HG02798 (cell line): ENCODE results near the gene PCDHGA4.
"Not testable (repeated sequence)": the region's sequence is repeated elsewhere in the genome, so short reads cannot be mapped to it uniquely, and the experiment has no call there.

Experiments
- ATAC-seq: cut with Tn5 transposase; IDR thresholded peaks from one replicate; pipeline ENCODE4 v1.9.1; 2021; ENCODE audit warnings: mild to moderate bottlenecking; ENCODE audit not compliant: unreplicated experiment, poor library complexity

Gene PCDHGA4

GRCh38 chr5:141354900-141355469, at the start of gene PCDHGA4:
Gene PCDHGA4 (plus strand): TSS chr5:141355021. CDS start chr5:141355108, 87 bp downstream.
- ATAC-seq = no peak

GRCh38 chr5:141306630-141307029, 48.2 kb upstream of the PCDHGA4 start:
- no peak for ATAC-seq

- no peak for ATAC-seq
Measured at GRCh38 chr5:141313711-141314110, 41.1 kb upstream of the PCDHGA4 start.

DNA sequence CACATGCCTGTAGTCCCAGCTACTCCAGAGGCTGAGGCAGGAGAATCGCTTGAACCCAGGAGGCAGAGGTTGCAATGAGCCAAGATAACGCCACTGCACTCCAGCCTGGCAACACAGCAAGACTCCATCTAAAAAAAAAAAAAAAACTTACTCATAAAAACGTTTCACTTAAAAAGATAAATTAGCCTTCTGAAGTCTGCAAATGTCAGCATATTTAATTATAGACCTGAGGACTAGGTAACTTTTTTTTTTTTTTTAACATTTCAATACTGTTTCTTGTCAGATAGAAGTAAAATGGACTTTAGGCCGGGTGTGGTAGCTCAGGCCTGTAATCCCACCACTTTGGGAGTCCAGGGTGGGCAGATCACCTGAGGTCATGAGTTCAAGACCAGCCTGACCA, 37.9 kb upstream of the PCDHGA4 start:
- not testable (repeated sequence) for ATAC-seq

DNA sequence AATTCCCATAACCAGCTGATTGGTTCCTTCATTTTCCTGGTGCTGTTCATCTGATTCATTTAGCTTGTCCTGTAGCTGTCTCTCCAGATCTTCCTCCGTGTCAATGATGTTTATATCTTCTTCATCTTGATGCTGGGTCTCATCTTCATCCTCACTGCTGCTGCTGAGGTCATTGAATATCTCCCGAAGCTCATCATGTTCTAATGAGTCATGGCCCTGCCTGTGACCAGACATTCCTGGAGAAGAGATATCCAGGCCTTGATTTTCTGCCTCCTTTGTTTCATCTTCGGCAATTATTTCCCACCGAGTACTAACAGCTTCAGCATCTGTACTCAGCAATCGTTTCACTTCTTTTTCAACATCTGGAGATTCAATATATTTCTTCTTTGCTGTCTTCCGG, 35.6 kb upstream of the PCDHGA4 start:
- no peak for ATAC-seq

- no peak for ATAC-seq
Measured at GRCh38 chr5:141319699-141320098, 35.1 kb upstream of the PCDHGA4 start.

GRCh38 chr5:141320225-141321169, 34.3 kb upstream of the PCDHGA4 start, which contains the start of gene TAF7:
Gene TAF7 (minus strand): TSS chr5:141320784. CDS start chr5:141320044, 740 bp downstream.
- ATAC-seq = peak; percentile 97

DNA sequence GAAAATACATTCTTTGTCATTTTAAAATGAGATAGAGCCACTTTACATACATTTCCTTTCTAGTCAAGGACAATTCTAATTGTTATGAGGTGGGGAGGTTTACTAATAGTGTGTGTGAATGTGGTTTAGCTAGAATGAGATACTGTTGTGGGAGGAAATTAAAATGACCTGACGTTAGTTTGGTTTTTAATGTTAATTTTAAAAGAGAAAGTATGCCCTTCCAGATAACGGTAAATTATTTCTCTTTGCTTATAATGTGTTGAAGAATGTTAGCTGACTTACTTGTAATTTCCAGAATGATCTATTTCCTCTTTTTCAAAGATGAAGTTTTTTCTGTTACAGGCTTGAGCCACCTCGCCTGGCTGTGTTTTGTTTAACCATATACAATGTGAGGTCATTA, 32.6 kb upstream of the PCDHGA4 start:
- ATAC-seq = no peak

GRCh38 chr5:141326088-141326854, 28.6 kb upstream of the PCDHGA4 start:
- ATAC-seq = peak; percentile 91

DNA sequence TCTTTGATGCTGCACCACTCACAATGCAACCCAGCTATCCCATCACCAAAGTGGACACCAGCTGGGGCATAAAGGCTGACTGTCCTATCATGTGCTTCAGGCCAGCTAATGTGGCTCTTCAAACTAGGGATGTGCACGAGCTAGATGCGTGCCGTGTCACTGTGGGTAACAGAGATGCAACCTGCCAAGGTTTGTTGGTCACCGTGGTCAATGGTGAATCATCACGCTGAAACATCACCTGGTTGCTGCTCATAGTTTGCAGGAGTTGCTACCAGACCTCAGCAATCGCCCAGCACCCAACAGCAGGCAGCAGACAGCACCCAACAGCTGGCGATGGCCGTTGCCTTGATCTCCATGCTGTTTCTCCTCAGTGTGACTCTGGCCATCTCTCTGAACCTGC, 26.6 kb upstream of the PCDHGA4 start:
- no peak for ATAC-seq

DNA sequence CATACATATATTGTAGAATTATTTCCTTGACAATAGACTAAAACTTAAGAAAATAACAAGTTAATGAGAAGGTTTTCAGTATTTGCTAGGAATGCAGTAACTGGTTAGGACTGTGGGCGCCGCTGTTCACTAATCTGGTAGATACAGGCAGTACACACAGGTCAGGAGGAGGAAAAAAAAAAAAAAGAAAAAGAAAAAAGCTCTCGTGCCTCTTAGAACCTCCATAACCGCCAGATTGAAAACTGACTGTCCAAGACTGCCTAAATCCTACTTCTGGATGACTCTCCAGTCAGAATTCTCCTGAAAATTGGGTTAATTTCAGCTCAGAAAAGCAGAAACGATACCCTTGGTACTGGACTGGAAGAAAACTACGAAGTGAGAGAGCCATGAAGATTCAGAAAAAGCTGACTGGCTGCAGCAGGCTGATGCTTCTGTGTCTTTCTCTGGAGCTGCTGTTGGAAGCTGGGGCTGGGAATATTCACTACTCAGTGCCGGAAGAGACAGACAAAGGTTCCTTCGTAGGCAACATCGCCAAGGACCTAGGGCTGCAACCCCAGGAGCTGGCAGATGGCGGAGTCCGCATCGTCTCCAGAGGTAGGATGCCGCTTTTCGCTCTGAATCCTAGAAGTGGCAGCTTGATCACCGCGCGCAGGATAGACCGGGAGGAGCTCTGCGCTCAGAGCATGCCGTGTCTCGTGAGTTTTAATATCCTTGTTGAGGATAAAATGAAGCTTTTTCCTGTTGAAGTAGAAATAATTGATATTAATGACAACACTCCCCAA, 24.3 kb upstream of the PCDHGA4 start, which contains the start of gene PCDHGA1:
Gene PCDHGA1 (plus strand): TSS at position 216 of the 782 bp plus-strand sequence.
- peak; percentile 61 for ATAC-seq

DNA sequence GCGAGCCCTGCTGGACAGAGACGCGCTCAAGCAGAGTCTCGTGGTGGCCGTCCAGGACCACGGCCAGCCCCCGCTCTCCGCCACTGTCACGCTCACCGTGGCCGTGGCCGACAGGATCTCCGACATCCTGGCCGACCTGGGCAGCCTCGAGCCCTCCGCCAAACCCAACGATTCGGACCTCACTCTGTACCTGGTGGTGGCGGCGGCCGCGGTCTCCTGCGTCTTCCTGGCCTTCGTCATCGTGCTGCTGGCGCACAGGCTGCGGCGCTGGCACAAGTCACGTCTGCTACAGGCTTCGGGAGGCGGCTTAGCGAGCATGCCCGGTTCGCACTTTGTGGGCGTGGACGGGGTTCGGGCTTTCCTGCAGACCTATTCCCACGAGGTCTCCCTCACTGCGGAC, 22.2 kb upstream of the PCDHGA4 start:
- not testable (repeated sequence) for ATAC-seq

GRCh38 chr5:141338538-141339306, 16.1 kb upstream of the PCDHGA4 start, which contains the start of gene PCDHGA2:
Gene PCDHGA2 (plus strand): TSS chr5:141338760.
- ATAC-seq = no peak

DNA sequence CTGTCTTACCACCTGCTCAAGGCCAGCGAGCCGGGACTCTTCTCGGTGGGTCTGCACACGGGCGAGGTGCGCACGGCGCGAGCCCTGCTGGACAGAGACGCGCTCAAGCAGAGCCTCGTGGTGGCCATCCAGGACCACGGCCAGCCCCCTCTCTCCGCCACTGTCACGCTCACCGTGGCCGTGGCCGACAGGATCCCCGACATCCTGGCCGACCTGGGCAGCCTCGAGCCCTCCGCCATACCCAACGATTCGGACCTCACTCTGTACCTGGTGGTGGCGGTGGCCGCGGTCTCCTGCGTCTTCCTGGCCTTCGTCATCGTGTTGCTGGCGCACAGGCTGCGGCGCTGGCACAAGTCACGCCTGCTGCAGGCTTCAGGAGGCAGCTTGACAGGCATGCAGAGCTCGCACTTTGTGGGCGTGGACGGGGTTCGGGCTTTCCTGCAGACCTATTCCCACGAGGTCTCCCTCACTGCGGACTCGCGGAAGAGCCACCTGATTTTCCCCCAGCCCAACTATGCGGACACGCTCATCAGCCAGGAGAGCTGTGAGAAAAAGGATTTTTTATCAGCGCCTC, 14.0 kb upstream of the PCDHGA4 start:
- not testable (repeated sequence) for ATAC-seq

DNA sequence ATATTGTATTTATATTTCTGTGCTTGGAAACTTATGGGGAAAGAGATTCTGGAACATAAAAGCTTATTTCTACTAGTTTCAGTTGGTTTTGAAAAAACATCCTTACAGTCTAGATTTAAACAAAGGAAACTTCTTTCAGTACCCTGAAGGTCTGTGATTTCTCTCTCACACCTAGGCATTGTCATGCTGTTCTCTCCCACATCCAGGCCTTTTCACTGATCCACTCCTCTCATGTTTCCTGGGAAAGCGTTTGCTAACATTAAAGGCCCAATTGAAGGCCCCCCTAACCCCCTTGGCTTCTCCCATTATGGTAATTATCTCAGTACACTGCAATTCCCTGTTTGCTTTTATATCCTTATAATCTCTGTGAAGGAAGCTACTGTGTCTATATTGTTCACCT, 12.0 kb upstream of the PCDHGA4 start:
- no peak for ATAC-seq

DNA sequence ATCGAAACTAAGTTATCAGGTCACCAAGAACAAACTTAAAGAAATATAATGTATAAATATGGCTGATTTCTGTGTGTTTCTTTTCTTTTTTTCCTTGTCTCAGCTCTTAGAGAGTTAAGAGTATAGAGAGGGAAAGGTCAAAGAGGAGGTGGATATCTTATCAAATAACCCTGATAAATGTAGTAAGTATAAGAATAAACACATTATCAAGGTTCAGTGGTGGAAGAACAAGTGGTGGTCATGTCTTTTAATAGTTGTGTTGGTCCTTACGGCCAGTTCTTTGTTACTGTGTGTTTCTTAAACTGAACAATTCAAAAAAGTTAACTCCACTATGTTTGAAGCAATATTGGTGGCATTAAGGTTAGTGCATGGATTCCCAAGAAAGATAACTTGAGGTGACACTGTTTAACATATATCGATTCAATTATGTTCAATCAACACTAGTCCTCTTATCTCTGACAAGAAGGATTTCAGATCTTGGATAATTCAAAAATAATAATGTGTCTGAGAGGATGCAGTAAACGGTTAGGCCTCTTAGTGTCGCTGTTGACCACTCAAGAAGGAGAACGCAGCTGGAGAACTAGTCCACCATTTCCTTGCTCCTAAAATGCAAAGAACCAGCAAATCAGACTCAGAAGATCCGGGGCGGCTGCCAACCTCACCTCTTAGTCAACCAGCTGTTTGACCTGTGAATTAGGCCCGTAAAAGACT, 11.4 kb upstream of the PCDHGA4 start, which contains the start of gene PCDHGA3:
Gene PCDHGA3 (plus strand): TSS at position 588 of the 711 bp plus-strand sequence. CDS start 205 bp downstream, outside the sequence.
- ATAC-seq = no peak

DNA sequence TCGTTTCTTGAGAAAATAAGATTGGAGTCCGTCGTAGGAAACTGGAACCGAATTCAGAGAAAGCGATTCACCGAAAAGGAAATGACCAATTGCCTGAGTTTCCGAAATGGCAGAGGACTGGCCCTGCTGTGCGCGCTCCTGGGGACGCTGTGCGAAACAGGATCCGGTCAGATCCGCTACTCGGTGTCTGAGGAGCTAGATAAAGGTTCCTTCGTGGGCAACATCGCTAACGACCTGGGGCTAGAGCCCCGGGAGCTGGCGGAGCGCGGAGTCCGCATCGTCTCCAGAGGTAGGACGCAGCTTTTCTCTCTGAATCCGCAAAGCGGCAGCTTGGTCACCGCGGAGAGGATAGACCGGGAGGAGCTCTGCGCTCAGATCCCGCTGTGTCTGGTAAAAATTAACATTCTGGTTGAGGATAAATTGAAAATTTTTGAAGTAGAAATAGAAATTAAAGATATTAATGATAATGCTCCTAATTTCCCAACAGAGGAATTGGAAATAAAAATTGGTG, 10.8 kb upstream of the PCDHGA4 start:
- ATAC-seq = no peak

GRCh38 chr5:141345327-141345726, 9.5 kb upstream of the PCDHGA4 start:
- ATAC-seq = no peak
